ENCODE results near the gene KLC3.
"Not testable (repeated sequence)": the region's sequence is repeated elsewhere in the genome, so short reads cannot be mapped to it uniquely, and the experiment has no call there.

KLC3 gene

GRCh38 chr19:45327404-45328143, 13.0 kb upstream of the KLC3 start:
- H3K4me3 ChIP-seq (ENCODE audit: low read depth, low read length), result no peak overlapping the region
- TF ChIP-seq, protein P1, sequence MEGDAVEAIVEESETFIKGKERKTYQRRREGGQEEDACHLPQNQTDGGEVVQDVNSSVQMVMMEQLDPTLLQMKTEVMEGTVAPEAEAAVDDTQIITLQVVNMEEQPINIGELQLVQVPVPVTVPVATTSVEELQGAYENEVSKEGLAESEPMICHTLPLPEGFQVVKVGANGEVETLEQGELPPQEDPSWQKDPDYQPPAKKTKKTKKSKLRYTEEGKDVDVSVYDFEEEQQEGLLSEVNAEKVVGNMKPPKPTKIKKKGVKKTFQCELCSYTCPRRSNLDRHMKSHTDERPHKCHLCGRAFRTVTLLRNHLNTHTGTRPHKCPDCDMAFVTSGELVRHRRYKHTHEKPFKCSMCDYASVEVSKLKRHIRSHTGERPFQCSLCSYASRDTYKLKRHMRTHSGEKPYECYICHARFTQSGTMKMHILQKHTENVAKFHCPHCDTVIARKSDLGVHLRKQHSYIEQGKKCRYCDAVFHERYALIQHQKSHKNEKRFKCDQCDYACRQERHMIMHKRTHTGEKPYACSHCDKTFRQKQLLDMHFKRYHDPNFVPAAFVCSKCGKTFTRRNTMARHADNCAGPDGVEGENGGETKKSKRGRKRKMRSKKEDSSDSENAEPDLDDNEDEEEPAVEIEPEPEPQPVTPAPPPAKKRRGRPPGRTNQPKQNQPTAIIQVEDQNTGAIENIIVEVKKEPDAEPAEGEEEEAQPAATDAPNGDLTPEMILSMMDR (IDR thresholded peaks at IDR 0.05; ENCODE audit: low read depth, low read length), result no peak

DNA sequence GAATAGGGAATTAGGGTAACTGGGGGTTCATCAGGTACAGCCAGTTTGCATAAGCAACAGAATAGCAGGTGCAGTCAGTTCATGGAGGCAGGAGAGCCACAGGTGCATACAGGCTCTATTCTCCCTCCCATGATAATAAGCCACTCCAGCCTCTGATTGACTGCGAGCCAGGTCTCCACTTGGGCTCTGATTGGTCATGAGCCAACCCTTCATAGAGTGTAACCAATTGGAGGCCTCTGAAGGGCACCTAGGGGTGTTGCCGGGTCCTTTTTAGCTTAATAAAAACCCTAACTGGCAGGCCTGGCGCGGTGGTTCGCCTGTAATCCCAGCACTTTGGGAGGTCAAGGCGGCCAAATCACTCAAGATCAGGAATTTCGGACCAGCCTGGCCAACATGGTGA, 9.1 kb upstream of the KLC3 start:
- H3K4me3 ChIP-seq (ENCODE audit: low read depth, low read length), result no peak overlapping the region
- TF ChIP-seq, protein P1 (IDR thresholded peaks at IDR 0.05; ENCODE audit: low read depth, low read length), result no peak

- H3K4me3 ChIP-seq (ENCODE audit: low read depth, low read length), result no peak overlapping the region
- TF ChIP-seq, protein P1 (IDR thresholded peaks at IDR 0.05; ENCODE audit: low read depth, low read length), result no peak
Observed at GRCh38 chr19:45333609-45334303, 6.8 kb upstream of the KLC3 start.

DNA sequence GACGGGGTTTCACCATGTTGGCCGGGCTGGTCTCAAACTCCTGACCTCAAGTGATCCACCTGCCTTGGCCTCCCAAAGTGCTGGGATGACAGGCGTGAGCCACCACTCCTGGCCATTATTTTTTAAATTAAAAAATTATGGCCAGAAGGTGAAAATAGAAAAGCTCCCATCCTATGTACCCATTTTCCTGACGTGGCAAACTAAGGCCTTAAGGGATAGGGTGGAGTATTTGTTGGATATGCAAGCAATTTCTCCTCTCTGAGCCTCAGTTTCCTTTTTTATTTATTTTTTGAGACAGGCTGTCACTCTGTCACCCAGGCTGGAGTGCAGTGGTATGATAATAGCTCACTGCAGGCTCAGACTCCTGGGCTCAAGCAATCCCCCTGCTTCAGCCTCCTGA, 5.7 kb upstream of the KLC3 start:
- not testable (repeated sequence) for H3K4me3 ChIP-seq (ENCODE audit: low read depth, low read length)

DNA sequence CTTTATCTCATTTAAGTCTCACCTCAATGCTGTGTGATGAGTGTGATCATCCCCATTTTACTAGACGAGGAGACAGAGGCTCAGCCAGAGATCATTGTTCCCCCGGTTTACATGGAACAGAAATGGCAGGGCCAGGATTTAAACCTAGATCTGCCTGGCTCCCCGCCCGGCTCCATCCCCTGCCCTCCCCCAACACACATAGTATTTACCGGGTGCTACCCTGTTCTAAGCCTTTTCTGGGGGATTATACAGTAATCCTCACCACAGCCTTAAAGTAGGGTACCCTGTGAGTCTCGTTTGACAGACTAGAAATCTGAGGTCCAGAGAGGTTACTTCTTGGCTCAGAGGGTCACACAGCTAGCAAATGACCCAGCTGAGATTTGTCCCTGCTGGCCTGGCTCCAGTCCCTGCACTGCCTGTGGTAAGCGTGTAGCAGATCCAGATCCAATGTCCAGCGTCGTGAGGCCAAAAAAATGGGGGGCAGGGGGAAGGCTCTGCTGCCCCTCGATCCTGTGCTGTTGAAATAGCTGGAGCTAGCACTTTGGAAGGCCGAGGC, 3.8 kb upstream of the KLC3 start:
- TF ChIP-seq, protein P1 (IDR thresholded peaks at IDR 0.05; ENCODE audit: low read depth, low read length), result no peak
- no peak overlapping the region for H3K4me3 ChIP-seq (ENCODE audit: low read depth, low read length)

DNA sequence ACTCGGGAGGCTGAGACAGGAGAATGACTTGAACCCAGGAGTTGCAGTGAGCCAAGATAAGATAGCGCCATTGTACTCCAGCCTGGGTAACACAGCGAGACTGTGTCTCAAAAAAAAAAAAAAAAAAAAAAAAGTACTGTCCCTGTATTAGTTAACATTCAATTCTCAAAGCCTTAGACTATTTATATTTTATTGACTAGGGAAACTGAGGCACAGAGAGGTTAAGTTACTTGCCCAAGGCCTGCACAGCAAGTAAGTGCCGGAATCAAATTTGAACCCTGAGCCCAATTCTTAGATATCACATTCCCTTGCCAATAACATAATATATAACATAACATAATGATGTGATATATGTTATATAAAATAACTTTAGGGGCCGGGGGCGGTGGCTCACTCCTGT, 921 bp upstream of the KLC3 start:
- no peak overlapping the region for H3K4me3 ChIP-seq (ENCODE audit: low read depth, low read length)
- TF ChIP-seq, protein P1 (IDR thresholded peaks at IDR 0.05; ENCODE audit: low read depth, low read length), result no peak

- no peak overlapping the region for H3K4me3 ChIP-seq (ENCODE audit: low read depth, low read length)
- TF ChIP-seq, protein P1 (IDR thresholded peaks at IDR 0.05; ENCODE audit: low read depth, low read length), result no peak
Observed at GRCh38 chr19:45340899-45341453, 426 bp downstream of the KLC3 start.
